ENCODE data around the gene ZNF672.
"Not testable (repeated sequence)": the region's sequence is repeated elsewhere in the genome, so short reads cannot be mapped to it uniquely, and the experiment has no call there.

ZNF672 gene

GRCh38 chr1:248813546-248813945 lies 24.5 kb upstream of the ZNF672 start:
- DNase-seq: no peak

GRCh38 chr1:248814351-248814750 lies 23.7 kb upstream of the ZNF672 start:
- DNase-seq: no peak

- no peak for DNase-seq
Observed at GRCh38 chr1:248815407-248816034, 22.5 kb upstream of the ZNF672 start.

- DNase-seq: no peak
Observed at GRCh38 chr1:248816042-248816851, 21.8 kb upstream of the ZNF672 start.

- no peak for DNase-seq
Observed at GRCh38 chr1:248817065-248817464, 21.0 kb upstream of the ZNF672 start.

GRCh38 chr1:248818505-248819374 lies 19.3 kb upstream of the ZNF672 start:
- no peak for DNase-seq

GRCh38 chr1:248820041-248820585 lies 17.9 kb upstream of the ZNF672 start:
- no peak for DNase-seq

- DNase-seq: no peak
Observed at GRCh38 chr1:248821101-248821500, 16.9 kb upstream of the ZNF672 start.

GRCh38 chr1:248821641-248822040 lies 16.4 kb upstream of the ZNF672 start:
- DNase-seq: no peak

- DNase-seq: no peak
Observed at GRCh38 chr1:248822148-248823032, 15.6 kb upstream of the ZNF672 start.

GRCh38 chr1:248823517-248824001 lies 14.5 kb upstream of the ZNF672 start:
- DNase-seq: no peak

GRCh38 chr1:248824301-248824700 lies 13.7 kb upstream of the ZNF672 start:
- DNase-seq: no peak

- DNase-seq: no peak
Observed at GRCh38 chr1:248824701-248825100, 13.3 kb upstream of the ZNF672 start.

- no peak for DNase-seq
Observed at GRCh38 chr1:248825136-248825535, 12.9 kb upstream of the ZNF672 start.

- no peak for DNase-seq
Observed at GRCh38 chr1:248825573-248825908, 12.5 kb upstream of the ZNF672 start.

GRCh38 chr1:248825909-248826760 lies 11.9 kb upstream of the ZNF672 start, which contains the start of gene SH3BP5L:
TSS of gene SH3BP5L (minus strand) at chr1:248825915. CDS start at chr1:248824935, 980 bp downstream.
- DNase-seq: peak; percentile 99

- no peak for DNase-seq
Observed at GRCh38 chr1:248828845-248829244, 9.2 kb upstream of the ZNF672 start.

- DNase-seq: not testable (repeated sequence)
Observed at GRCh38 chr1:248830718-248831017, 7.4 kb upstream of the ZNF672 start.

GRCh38 chr1:248831842-248832241 lies 6.2 kb upstream of the ZNF672 start:
- no peak for DNase-seq

- no peak for DNase-seq
Observed at GRCh38 chr1:248834343-248834940, 3.6 kb upstream of the ZNF672 start.
